Ishikawa (cell line): ENCODE results near the gene NTNG2.

ENCODE experiments used
- CEBPB ChIP-seq: IDR thresholded peaks from 2 replicates; pipeline ENCODE4 v1.6.1; 2012
- CREB1 ChIP-seq: IDR thresholded peaks from 2 replicates; pipeline ENCODE4 v1.6.1; 2012; ENCODE audit warnings: low read depth
- EP300 ChIP-seq: IDR thresholded peaks from 2 replicates; pipeline ENCODE4 v1.6.1; 2012; ENCODE audit warnings: borderline replicate concordance
- FOXM1 ChIP-seq: IDR thresholded peaks from 2 replicates; pipeline ENCODE4 v1.6.1; 2012; ENCODE audit warnings: low read depth, borderline replicate concordance
- MAX ChIP-seq: IDR thresholded peaks from 2 replicates; pipeline ENCODE4 v1.6.1; 2012
- NFIC ChIP-seq: IDR thresholded peaks from 2 replicates; pipeline ENCODE4 v1.6.1; 2012
- RAD21 ChIP-seq: IDR thresholded peaks from 2 replicates; pipeline ENCODE4 v1.6.1; 2012; ENCODE audit warnings: low read depth
- REST ChIP-seq: IDR thresholded peaks from 2 replicates; pipeline ENCODE4 v1.6.1; 2012; ENCODE audit warnings: low read depth, mild to moderate bottlenecking
- TAF1 ChIP-seq: IDR thresholded peaks from 2 replicates; pipeline ENCODE4 v1.6.1; 2012; ENCODE audit warnings: low read depth, mild to moderate bottlenecking
- TCF12 ChIP-seq: IDR thresholded peaks from 2 replicates; pipeline ENCODE4 v1.6.1; 2012; ENCODE audit warnings: low read depth
- TEAD4 ChIP-seq: IDR thresholded peaks from 2 replicates; pipeline ENCODE4 v1.6.1; 2012
- YY1 ChIP-seq: IDR thresholded peaks from 2 replicates; pipeline ENCODE4 v1.6.1; 2012; ENCODE audit warnings: low read depth

- TF ChIP-seq EP300 (no peak), CREB1 (no peak), CEBPB (no peak), TAF1 (no peak), YY1 (no peak), REST (no peak), MAX (no peak), FOXM1 (no peak), TCF12 (no peak), RAD21 (no peak), TEAD4 (no peak), NFIC (no peak)
Observed at GRCh38 chr9:132160802-132161742, 786 bp upstream of the NTNG2 start.
